MM.1S (cell line): Measurements from ENCODE around the gene MICU1.

ENCODE experiments used
- DNase-seq: peaks from one replicate; pipeline ENCODE4 v3.0.0-alpha.2; 2015
- H2AFZ ChIP-seq: fragments of 300-600 bp; sonication (generic); 2 replicates; pipeline ENCODE4 v1.6.0; 2016; ENCODE audit warnings: antibody characterized with exemption, low read length
- H3F3A ChIP-seq: fragments of 300-600 bp; sonication (generic); 2 replicates; pipeline ENCODE4 v1.6.1; 2016; ENCODE audit warnings: mild to moderate bottlenecking, antibody characterized with exemption, low read length, moderate library complexity, mixed read lengths; ENCODE audit not compliant: insufficient read depth
- H3K27ac ChIP-seq: fragments of 300-600 bp; sonication (generic); 2 replicates; pipeline ENCODE4 v1.5.1; 2016; ENCODE audit warnings: mild to moderate bottlenecking, low read length
- H3K27me3 ChIP-seq: fragments of 300-600 bp; sonication (generic); replicated peaks from 2 replicates; pipeline ENCODE4 v1.6.0; 2016; ENCODE audit warnings: low read length; ENCODE audit not compliant: insufficient read depth
- H3K36me3 ChIP-seq: fragments of 300-600 bp; sonication (generic); replicated peaks from 2 replicates; pipeline ENCODE4 v1.6.1; 2016; ENCODE audit warnings: mild to moderate bottlenecking, low read length, mixed read lengths; ENCODE audit not compliant: insufficient read depth
- H3K4me1 ChIP-seq: fragments of 300-600 bp; sonication (generic); 2 replicates; pipeline ENCODE4 v1.6.1; 2016; ENCODE audit warnings: low read length, mixed read lengths
- H3K4me2 ChIP-seq: fragments of 300-600 bp; sonication (generic); 2 replicates; pipeline ENCODE4 v1.6.0; 2016; ENCODE audit warnings: low read depth, low read length
- H3K4me3 ChIP-seq: fragments of 300-600 bp; sonication (generic); 2 replicates; pipeline ENCODE4 v1.5.1; 2016; ENCODE audit warnings: low read length, mixed read lengths
- H3K79me2 ChIP-seq: fragments of 300-600 bp; sonication (generic); 2 replicates; pipeline ENCODE4 v1.6.1; 2016; ENCODE audit warnings: mixed run types, low read length, mixed read lengths
- H3K9ac ChIP-seq: fragments of 300-600 bp; sonication (generic); 2 replicates; pipeline ENCODE4 v1.6.1; 2016; ENCODE audit warnings: low read length, mixed read lengths
- H3K9me2 ChIP-seq: fragments of 300-600 bp; sonication (generic); replicated peaks from 2 replicates; pipeline ENCODE4 v1.6.1; 2016; ENCODE audit warnings: mild to moderate bottlenecking, low read length, mixed read lengths; ENCODE audit not compliant: insufficient read depth
- H3K9me3 ChIP-seq: fragments of 300-600 bp; sonication (generic); replicated peaks from 2 replicates; pipeline ENCODE4 v1.6.1; 2016; ENCODE audit warnings: mild to moderate bottlenecking, low read length, mixed read lengths; ENCODE audit not compliant: insufficient read depth
- H4K20me1 ChIP-seq: fragments of 300-600 bp; sonication (generic); 2 replicates; pipeline ENCODE4 v1.6.1; 2016; ENCODE audit warnings: mild to moderate bottlenecking, low read length, moderate library complexity, mixed read lengths; ENCODE audit not compliant: insufficient read depth
- EZH2 ChIP-seq: fragments of 300-600 bp; sonication (generic); optimal IDR thresholded peaks from 2 replicates; pipeline ENCODE3; 2017; ENCODE audit warnings: low read depth, mild to moderate bottlenecking, antibody characterized with exemption, low read length, mixed read lengths
- EZH2phosphoT487 ChIP-seq: fragments of 300-600 bp; sonication (generic); IDR thresholded peaks from 2 replicates; pipeline ENCODE4 v1.6.1; 2018; ENCODE audit warnings: antibody characterized with exemption, low read length
- TF ChIP-seq, protein P1 (sequence below): fragments of 300-600 bp; sonication (generic); IDR thresholded peaks from 2 replicates; pipeline ENCODE4 v1.5.1; 2016; ENCODE audit warnings: antibody characterized with exemption, low read length, mixed read lengths

The MICU1 gene

GRCh38 chr10:72487116-72487515 is 138.8 kb downstream of the MICU1 start:
- no peak for DNase-seq
- Histone ChIP-seq H3K4me2 (no peak overlapping the region), H3F3A (no peaks in the 10 kb centered on the region), H3K4me3 (no peak overlapping the region), H4K20me1 (no peaks in the 10 kb centered on the region), H3K36me3 (no peaks in the 10 kb centered on the region), H3K9me3 (no peaks in the 10 kb centered on the region), H3K9ac (no peak overlapping the region), H3K27ac (no peak overlapping the region), H3K79me2 (no peaks in the 10 kb centered on the region), H3K27me3 (no peaks in the 10 kb centered on the region), H3K9me2 (no peaks in the 10 kb centered on the region), H2AFZ (no peak overlapping the region), H3K4me1 (no peaks in the 10 kb centered on the region)
- TF ChIP-seq EZH2phosphoT487 = no peak
- TF ChIP-seq EZH2 = no peak
- TF ChIP-seq, protein P1, sequence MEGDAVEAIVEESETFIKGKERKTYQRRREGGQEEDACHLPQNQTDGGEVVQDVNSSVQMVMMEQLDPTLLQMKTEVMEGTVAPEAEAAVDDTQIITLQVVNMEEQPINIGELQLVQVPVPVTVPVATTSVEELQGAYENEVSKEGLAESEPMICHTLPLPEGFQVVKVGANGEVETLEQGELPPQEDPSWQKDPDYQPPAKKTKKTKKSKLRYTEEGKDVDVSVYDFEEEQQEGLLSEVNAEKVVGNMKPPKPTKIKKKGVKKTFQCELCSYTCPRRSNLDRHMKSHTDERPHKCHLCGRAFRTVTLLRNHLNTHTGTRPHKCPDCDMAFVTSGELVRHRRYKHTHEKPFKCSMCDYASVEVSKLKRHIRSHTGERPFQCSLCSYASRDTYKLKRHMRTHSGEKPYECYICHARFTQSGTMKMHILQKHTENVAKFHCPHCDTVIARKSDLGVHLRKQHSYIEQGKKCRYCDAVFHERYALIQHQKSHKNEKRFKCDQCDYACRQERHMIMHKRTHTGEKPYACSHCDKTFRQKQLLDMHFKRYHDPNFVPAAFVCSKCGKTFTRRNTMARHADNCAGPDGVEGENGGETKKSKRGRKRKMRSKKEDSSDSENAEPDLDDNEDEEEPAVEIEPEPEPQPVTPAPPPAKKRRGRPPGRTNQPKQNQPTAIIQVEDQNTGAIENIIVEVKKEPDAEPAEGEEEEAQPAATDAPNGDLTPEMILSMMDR = no peak

DNA sequence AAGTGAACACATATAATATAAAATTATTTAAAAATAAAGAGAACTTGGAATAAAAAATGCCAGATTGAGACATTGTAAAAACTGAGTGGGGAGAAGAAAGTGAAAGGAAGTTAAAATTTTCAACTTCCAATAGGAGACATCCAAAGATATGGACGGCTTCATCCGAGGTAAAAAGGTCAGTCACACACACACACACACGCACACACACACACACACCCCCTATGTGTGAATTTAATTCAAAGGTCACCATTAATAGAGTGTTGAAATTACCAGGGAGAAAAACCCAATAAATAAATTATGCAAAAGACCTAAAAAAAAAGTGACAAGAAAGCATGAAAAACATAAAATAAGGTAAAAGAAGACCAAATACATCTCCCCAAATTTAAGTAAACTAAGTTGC is 140.2 kb downstream of the MICU1 start:
- Histone ChIP-seq H3K79me2 (no peaks in the 10 kb centered on the region), H3F3A (no peaks in the 10 kb centered on the region), H3K27ac (no peak overlapping the region), H2AFZ (no peak overlapping the region), H3K9me3 (no peaks in the 10 kb centered on the region), H3K9me2 (no peaks in the 10 kb centered on the region), H4K20me1 (no peaks in the 10 kb centered on the region), H3K4me2 (no peak overlapping the region), H3K4me1 (no peaks in the 10 kb centered on the region), H3K36me3 (no peaks in the 10 kb centered on the region), H3K9ac (no peak overlapping the region), H3K4me3 (no peak overlapping the region), H3K27me3 (no peaks in the 10 kb centered on the region)
- no peak for DNase-seq
- TF ChIP-seq, protein P1 = no peak
- TF ChIP-seq EZH2phosphoT487 = no peak
- TF ChIP-seq EZH2 = no peak

DNA sequence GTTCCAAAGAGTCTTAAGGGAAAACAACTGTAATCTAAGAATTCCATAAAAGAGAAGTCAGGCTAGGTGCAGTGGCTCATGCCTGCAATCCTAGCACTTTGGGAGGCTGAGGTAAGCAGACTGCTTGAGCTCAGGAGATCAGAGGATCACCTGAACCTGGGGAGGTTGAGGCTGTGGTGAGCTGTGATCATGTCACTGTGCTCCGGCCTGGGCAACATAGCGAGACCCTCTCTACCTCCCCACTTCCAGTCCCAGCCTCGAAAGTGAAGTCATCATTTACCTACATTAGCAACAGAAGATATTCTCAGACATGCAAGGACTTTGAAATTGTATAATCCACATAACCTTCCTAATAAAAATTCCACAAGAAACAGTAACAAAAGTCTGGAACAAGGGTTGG is 141.4 kb downstream of the MICU1 start:
- Histone ChIP-seq H3K36me3 (no peaks in the 10 kb centered on the region), H3K4me3 (no peak overlapping the region), H3K4me2 (no peak overlapping the region), H3K79me2 (no peaks in the 10 kb centered on the region), H3K4me1 (no peaks in the 10 kb centered on the region), H3K9me3 (no peaks in the 10 kb centered on the region), H2AFZ (no peak overlapping the region), H3K9ac (no peak overlapping the region), H4K20me1 (no peaks in the 10 kb centered on the region), H3K27ac (no peak overlapping the region), H3F3A (no peaks in the 10 kb centered on the region), H3K9me2 (no peaks in the 10 kb centered on the region), H3K27me3 (no peaks in the 10 kb centered on the region)
- TF ChIP-seq, protein P1 = no peak
- DNase-seq = no peak

GRCh38 chr10:72483471-72483870 is 142.4 kb downstream of the MICU1 start:
- no peaks in the 10 kb centered on the region for H3K79me2 ChIP-seq

More at GRCh38 chr10:72483471-72483870, 142.4 kb downstream of the MICU1 start:
- no peak overlapping the region for H3K4me3 ChIP-seq
- H3K27me3 ChIP-seq = no peaks in the 10 kb centered on the region
- H3K9ac ChIP-seq = no peak overlapping the region
- H2AFZ ChIP-seq = no peak overlapping the region
- TF ChIP-seq EZH2phosphoT487 (no peak), EZH2 (no peak)
- TF ChIP-seq, protein P1 = no peak
- H3F3A ChIP-seq = no peaks in the 10 kb centered on the region
- H3K4me1 ChIP-seq = no peaks in the 10 kb centered on the region
- DNase-seq = no peak
- H3K9me3 ChIP-seq = no peaks in the 10 kb centered on the region
- H4K20me1 ChIP-seq = no peaks in the 10 kb centered on the region
- no peak overlapping the region for H3K4me2 ChIP-seq
- H3K27ac ChIP-seq = no peak overlapping the region
- no peaks in the 10 kb centered on the region for H3K9me2 ChIP-seq
- no peaks in the 10 kb centered on the region for H3K36me3 ChIP-seq
